Activated CD4-positive, alpha-beta T cell treated with anti-CD3 and anti-CD28 coated beads, Interleukin-2, Interleukin-6, amounts not matched to agents 100 ng/mL and 50 ng/mL, durations not matched to agents 16 hours and 8 hours (primary cell): ENCODE results near the gene RAP1A.
A peak's percentile ranks its signal among the peaks of the same experiment; 100 is the strongest.

Source experiments
- DNase-seq: peaks from one replicate; pipeline ENCODE4 v3.0.0-alpha.2; 2020

Gene RAP1A

GRCh38 chr1:111619635-111620440, at the start of gene RAP1A:
Gene RAP1A (plus strand): TSS chr1:111619789. CDS start chr1:111691361, 71,572 bp downstream.
- peak; percentile 97 for DNase-seq

GRCh38 chr1:111569913-111570312, 49.7 kb upstream of the RAP1A start:
- DNase-seq, result no peak

DNA sequence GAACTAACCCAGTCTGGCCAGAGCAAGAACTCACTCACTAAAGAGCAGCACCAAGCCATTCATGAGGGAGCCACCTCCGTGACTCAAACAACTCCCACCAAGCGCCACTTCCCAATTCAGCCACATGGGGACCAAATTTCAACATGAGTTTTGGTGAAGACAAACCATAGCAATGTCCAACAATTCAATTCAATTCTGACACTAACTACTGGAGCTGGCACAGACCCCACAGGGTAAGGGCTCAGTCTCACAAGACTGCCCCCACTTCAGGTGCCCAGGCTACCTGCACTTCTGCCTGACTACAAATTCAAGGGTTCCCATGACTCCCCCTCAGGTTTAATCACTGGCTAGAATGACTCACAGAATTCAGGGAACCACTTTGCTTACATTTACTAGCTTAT, 48.8 kb upstream of the RAP1A start:
- DNase-seq, result peak; percentile 32

DNA sequence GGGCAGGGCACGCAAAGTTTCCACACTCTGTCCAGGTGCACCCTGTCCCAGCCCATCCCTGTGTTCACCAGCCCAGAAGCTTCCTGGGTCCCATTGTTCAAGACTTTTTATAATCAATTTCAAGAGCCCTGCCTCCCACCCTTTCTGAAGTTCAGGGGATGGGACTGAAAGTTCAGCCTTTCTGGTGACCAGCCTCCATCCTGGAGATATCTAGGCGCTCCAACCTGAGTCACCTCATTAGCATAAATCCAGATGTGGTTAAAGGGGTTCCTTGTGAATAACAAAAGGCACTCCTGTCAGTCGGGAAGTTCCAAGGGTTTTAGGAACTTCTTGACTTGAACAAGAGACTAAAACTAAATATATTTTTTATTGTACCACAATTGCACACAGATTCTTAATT, 48.4 kb upstream of the RAP1A start:
- no peak for DNase-seq

GRCh38 chr1:111571987-111572386, 47.6 kb upstream of the RAP1A start:
- no peak for DNase-seq

- no peak for DNase-seq
These were observed 43.0 kb upstream of the RAP1A start for GRCh38 chr1:111576547-111576946.

DNA sequence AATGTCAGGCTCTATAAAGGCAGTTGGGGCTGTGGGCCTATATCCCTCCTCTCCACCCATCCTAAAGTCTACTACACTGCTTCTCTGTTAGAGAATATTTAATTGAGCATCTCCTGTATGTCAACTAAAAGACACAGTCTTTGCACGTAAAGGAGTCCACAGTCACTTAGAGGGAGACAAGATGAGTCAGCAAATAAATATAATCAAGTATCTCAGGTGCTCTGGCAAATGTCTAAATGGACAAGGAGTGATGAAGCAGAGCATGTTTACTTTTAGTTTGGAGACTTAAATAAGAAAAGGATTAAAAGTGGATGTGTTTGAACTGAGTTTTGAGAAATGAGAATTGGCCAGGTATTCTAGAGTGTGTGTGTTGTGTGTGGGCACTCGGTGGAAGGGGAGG, 41.8 kb upstream of the RAP1A start:
- DNase-seq, result no peak

DNA sequence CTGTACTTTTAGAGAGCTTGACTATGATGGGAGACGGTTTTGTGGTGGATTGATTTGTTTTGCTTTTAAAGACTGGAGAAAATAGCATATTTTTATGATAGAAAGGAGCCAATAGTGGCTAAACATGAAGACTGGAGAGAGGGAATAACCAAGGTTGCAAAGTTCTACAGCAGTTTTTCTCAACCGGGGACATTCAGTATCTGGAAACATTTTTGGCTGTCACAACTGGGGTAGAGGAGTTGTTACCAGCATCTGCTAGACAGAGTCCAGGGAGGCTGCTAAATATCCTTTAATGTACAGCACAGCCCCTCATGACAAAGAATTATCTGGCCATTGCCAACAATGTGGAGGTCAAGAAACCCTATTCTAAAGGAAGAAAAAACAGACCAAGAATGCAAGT, 38.4 kb upstream of the RAP1A start:
- DNase-seq, result no peak

DNA sequence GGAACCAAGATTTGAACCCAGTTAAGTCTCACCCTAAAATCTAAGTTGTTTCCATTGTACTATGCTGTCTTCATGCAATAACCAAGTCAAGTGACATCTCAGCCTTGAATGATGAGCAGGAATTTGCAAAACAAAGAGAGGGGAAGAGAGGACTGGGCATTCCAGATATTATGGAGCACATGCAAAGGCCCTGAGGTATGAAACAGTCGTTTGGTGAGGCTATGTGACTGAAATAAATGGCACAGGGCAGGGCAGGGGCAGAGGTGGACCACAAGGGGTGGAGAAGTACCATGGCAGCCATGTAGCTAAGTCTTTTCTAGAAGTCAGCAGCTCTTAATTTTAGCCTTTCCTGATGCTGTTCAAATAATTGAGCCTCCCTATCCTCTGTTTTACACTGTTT, 37.6 kb upstream of the RAP1A start:
- no peak for DNase-seq

GRCh38 chr1:111582644-111583618, 36.7 kb upstream of the RAP1A start:
- no peak for DNase-seq

DNA sequence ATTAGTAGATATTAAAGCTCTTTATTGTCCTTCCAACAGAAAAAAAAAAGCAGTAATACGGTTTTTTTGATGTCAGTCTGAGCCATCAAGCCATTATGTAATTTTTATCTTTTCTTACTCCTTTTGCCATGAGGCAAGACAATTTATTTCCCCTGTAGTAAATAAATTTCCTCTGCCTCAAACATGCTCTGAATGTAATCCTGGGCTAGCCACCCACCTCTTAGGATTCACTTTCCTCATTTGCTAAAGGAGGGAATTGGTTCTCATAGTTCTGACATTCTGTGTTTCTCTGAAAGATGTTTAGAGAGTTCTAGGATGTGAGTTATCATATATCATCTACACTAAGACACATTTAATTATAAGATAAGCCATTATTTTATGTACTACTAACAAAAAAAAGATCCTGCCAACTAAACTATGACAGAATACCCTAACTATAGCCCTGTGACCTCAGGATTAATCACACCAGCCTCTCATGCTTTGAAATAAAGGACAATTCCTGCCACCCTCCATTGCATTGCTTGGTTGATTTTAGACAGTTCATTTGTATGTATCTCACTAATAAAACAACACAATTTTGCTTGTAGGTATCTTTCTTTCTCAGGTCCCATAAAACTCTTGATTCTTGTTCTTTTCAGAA, 34.0 kb upstream of the RAP1A start:
- DNase-seq, result no peak

- DNase-seq, result no peak
These were observed 33.5 kb upstream of the RAP1A start for GRCh38 chr1:111586112-111586511.

- no peak for DNase-seq
These were observed 31.9 kb upstream of the RAP1A start for GRCh38 chr1:111587509-111588174.

GRCh38 chr1:111591937-111592336, 27.7 kb upstream of the RAP1A start:
- DNase-seq, result no peak

GRCh38 chr1:111592389-111593361, 26.9 kb upstream of the RAP1A start:
- peak; percentile 97 for DNase-seq

GRCh38 chr1:111593403-111594305, 25.9 kb upstream of the RAP1A start:
- no peak for DNase-seq

DNA sequence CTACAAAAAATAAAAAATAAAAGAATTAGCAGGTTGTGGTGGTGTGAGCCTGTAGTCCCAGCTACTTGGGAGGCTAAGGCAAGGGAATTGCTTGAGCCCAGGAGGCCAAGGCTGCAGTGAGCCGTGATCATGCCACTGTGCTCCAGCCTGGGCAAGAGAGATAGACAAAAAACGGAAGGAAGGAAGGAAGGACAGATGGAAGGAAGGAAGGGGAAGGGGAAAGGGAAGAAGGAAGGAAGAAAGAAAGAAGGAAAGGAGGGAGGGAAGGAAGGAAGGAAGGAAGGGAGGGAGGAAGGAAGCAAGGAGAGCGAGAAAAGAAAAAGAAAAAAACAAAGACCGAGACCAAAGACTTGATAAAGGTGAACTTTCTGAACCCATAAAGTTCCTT, 25.3 kb upstream of the RAP1A start:
- no peak for DNase-seq

DNA sequence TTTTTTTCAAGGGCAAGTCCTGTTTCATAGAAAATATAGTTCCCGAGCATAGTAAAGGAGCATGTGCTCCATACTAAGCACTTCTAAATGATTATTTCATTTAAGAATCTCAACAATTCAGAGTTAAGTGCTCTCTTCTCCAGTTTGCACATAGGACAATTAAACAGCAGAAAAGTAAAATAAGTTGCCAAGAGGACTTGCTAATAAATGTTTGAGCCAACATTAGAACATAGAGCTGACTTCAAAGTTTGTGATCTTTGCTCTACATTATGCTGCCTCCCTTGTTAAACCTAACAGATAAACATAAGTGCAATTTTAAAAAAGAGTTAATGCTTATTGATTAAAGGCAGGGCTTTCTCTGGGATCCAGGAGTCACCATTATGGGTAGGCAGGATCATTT, 23.8 kb upstream of the RAP1A start:
- no peak for DNase-seq

DNA sequence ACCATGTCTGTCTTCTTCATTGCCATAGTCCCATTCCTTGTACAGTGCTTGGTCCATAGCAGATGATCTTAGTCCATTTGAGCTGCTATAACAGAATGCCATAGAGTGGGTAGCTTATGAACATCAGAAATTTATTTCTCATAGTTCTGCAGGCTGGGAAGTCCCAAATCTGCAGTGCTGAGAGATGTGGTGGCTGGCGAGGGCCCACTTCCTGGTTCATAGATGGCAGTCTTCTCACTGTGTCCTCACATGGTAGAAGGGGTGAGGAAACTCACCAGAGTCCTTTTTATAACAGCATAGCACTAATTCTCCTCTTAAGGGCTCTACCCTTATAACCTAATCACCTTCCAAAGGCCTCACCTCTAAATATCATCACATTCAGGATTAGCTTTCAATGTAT, 23.1 kb upstream of the RAP1A start:
- peak; percentile 71 for DNase-seq

DNA sequence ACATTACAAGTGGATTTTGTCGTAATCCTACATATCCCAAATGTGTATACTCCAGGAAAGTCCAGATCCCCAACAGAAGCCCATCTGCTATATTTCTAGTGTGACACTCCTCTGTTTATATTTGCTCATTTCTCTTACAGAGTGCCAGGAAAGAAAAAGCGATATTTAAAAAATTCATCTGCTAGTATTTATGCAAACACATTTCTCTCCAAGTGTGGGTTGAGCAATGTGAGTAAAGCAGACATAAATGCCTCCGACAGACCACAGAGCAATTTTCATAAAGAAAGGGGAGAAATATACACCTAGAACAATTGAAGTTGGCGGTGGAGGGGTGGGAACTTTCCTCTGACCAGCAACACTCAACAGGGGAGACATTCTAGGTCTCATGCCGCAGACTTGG, 22.2 kb upstream of the RAP1A start:
- no peak for DNase-seq
